GM23338 (cell line): Measurements from ENCODE around the gene MLEC.

Source experiments
- EZH2 ChIP-seq: fragments of 200-600 bp; sonication (generic); IDR thresholded peaks from one replicate; pipeline ENCODE4 v1.8.0; 2017; ENCODE audit warnings: antibody characterized with exemption, mild to moderate bottlenecking, low read depth; ENCODE audit not compliant: unreplicated experiment
- POLR2AphosphoS5 ChIP-seq: IDR thresholded peaks from 2 replicates; pipeline ENCODE4 v1.6.1; 2016; ENCODE audit warnings: antibody characterized with exemption, low read depth
- TF ChIP-seq, protein P1 (sequence below), 2 experiments: fragments of 200-600 bp in 1 of 2; sonication (generic) in 1 of 2; conservative IDR thresholded peaks; 2 replicates each; pipeline versions ENCODE4 v1.5.1 to v1.6.1; 2016 to 2017; ENCODE audit warnings: antibody characterized with exemption in 2 of 2, low read depth in 2 of 2, mild to moderate bottlenecking in 2 of 2, moderate library complexity in 1 of 2
- TF ChIP-seq, protein P2 (sequence below): IDR thresholded peaks from one replicate; pipeline ENCODE4 v1.6.1; 2018; ENCODE audit warnings: antibody characterized with exemption; ENCODE audit not compliant: unreplicated experiment

DNA sequence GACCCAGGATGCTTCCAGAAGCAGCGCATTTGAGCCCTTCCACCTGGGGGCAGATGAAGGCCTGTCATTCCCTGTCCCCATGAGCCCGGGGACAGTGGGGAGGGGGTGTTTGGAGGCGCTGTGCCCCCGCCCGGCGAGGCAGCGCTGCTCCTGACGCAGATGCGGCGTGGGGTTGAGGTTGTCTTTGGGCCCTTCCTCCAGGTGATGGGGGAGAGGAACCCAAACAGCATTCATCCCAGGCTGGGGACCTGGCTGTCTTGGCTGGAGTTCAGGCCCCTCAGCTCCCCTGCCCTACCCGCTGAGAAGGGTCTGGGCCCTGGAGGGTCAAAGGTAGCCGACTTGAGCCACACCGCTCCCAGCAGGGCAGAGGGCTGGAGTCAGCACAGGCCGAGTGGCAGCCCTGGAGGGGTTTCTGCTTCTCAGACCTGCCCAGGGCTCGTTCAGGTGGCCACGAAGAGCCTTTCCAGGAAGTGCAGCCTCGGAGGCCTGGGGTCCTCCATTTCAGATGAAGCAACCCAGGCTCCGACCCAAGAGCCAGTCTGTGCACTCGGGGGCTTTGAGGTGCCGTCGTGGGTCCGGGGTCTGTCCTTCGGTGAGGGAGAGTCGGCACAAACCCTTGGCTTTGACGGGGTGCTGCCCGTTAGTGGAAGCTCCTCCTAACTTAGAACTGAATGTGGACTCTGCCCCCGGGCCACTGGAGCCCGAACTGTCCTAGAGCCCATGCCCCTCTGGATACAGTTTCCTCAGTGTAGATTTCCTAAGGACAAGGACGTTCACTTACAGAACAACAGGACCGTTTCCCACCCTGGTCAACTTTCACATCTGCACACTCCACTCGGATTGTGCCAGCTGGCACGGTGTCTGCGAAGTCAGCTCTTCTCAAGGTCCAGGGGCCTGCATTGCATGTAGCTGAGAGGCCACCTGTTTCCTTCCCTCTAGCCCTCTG lies 54.8 kb downstream of the MLEC start:
- TF ChIP-seq, protein P1, sequence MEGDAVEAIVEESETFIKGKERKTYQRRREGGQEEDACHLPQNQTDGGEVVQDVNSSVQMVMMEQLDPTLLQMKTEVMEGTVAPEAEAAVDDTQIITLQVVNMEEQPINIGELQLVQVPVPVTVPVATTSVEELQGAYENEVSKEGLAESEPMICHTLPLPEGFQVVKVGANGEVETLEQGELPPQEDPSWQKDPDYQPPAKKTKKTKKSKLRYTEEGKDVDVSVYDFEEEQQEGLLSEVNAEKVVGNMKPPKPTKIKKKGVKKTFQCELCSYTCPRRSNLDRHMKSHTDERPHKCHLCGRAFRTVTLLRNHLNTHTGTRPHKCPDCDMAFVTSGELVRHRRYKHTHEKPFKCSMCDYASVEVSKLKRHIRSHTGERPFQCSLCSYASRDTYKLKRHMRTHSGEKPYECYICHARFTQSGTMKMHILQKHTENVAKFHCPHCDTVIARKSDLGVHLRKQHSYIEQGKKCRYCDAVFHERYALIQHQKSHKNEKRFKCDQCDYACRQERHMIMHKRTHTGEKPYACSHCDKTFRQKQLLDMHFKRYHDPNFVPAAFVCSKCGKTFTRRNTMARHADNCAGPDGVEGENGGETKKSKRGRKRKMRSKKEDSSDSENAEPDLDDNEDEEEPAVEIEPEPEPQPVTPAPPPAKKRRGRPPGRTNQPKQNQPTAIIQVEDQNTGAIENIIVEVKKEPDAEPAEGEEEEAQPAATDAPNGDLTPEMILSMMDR (conservative IDR thresholded peaks at IDR 0.05; ENCODE audit: low read depth in 2 of 2), result peak in 1 of 2 experiments; percentile 19; a peak in 1 of 4 replicates
- TF ChIP-seq POLR2AphosphoS5 (no peak), EZH2 (no peak)
- TF ChIP-seq, protein P2, sequence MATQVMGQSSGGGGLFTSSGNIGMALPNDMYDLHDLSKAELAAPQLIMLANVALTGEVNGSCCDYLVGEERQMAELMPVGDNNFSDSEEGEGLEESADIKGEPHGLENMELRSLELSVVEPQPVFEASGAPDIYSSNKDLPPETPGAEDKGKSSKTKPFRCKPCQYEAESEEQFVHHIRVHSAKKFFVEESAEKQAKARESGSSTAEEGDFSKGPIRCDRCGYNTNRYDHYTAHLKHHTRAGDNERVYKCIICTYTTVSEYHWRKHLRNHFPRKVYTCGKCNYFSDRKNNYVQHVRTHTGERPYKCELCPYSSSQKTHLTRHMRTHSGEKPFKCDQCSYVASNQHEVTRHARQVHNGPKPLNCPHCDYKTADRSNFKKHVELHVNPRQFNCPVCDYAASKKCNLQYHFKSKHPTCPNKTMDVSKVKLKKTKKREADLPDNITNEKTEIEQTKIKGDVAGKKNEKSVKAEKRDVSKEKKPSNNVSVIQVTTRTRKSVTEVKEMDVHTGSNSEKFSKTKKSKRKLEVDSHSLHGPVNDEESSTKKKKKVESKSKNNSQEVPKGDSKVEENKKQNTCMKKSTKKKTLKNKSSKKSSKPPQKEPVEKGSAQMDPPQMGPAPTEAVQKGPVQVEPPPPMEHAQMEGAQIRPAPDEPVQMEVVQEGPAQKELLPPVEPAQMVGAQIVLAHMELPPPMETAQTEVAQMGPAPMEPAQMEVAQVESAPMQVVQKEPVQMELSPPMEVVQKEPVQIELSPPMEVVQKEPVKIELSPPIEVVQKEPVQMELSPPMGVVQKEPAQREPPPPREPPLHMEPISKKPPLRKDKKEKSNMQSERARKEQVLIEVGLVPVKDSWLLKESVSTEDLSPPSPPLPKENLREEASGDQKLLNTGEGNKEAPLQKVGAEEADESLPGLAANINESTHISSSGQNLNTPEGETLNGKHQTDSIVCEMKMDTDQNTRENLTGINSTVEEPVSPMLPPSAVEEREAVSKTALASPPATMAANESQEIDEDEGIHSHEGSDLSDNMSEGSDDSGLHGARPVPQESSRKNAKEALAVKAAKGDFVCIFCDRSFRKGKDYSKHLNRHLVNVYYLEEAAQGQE, result no peak
